Measurements from ENCODE around the gene PPP2R2C.

GRCh38 chr4:6415031-6415705 lies 57.2 kb downstream of the PPP2R2C start:
- TF ChIP-seq CTCF (IDR thresholded peaks at IDR 0.05) (no peak), POLR2AphosphoS5 (IDR thresholded peaks at IDR 0.05; ENCODE audit: low read depth, low read length) (no peak), TCF7L2 (IDR thresholded peaks at IDR 0.05; ENCODE audit: low read depth, low read length) (no peak)
- TF ChIP-seq, protein P1, sequence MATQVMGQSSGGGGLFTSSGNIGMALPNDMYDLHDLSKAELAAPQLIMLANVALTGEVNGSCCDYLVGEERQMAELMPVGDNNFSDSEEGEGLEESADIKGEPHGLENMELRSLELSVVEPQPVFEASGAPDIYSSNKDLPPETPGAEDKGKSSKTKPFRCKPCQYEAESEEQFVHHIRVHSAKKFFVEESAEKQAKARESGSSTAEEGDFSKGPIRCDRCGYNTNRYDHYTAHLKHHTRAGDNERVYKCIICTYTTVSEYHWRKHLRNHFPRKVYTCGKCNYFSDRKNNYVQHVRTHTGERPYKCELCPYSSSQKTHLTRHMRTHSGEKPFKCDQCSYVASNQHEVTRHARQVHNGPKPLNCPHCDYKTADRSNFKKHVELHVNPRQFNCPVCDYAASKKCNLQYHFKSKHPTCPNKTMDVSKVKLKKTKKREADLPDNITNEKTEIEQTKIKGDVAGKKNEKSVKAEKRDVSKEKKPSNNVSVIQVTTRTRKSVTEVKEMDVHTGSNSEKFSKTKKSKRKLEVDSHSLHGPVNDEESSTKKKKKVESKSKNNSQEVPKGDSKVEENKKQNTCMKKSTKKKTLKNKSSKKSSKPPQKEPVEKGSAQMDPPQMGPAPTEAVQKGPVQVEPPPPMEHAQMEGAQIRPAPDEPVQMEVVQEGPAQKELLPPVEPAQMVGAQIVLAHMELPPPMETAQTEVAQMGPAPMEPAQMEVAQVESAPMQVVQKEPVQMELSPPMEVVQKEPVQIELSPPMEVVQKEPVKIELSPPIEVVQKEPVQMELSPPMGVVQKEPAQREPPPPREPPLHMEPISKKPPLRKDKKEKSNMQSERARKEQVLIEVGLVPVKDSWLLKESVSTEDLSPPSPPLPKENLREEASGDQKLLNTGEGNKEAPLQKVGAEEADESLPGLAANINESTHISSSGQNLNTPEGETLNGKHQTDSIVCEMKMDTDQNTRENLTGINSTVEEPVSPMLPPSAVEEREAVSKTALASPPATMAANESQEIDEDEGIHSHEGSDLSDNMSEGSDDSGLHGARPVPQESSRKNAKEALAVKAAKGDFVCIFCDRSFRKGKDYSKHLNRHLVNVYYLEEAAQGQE (IDR thresholded peaks at IDR 0.05; ENCODE audit: insufficient read depth in 1 of 2, low read depth in 2 of 2, low read length in 1 of 2): no peak
